GM23338 (cell line): ENCODE data around the gene ADGRD2. TPM values are rescaled to one million over a fixed set of nuclear protein-coding genes. Genes with fewer than 3 reads are reported as not detected.

Source experiments
- ATAC-seq: fragments of 200-7000 bp; cut with Tn5 transposase; 3 replicates; pipeline ENCODE4 v1.9.1; 2020
- DNase-seq: peaks from one replicate; pipeline ENCODE4 v3.0.0-alpha.2; 2015; ENCODE audit warnings: low spot score
- H2AFZ ChIP-seq: fragments of 200-600 bp; sonication (generic); 2 replicates; pipeline ENCODE4 v1.8.0; 2016; ENCODE audit warnings: antibody characterized with exemption, mild to moderate bottlenecking, moderate library complexity
- H3F3A ChIP-seq: fragments of 200-600 bp; sonication (generic); replicated peaks from 2 replicates; pipeline ENCODE4 v1.8.0; 2017; ENCODE audit warnings: antibody characterized with exemption, mixed run types, low read depth
- H3K27ac ChIP-seq: fragments of 200-600 bp; sonication (generic); 2 replicates; pipeline ENCODE4 v1.6.1; 2016; ENCODE audit warnings: low read depth
- H3K27me3 ChIP-seq: fragments of 200-600 bp; sonication (generic); 2 replicates; pipeline ENCODE4 v1.8.0; 2016; ENCODE audit warnings: mild to moderate bottlenecking, mixed run types, moderate library complexity; ENCODE audit not compliant: insufficient read depth
- H3K36me3 ChIP-seq: fragments of 200-600 bp; sonication (generic); 2 replicates; pipeline ENCODE4 v1.8.0; 2016; ENCODE audit warnings: mild to moderate bottlenecking; ENCODE audit not compliant: insufficient read depth
- H3K4me1 ChIP-seq: fragments of 200-600 bp; sonication (generic); 2 replicates; pipeline ENCODE4 v1.8.0; 2016; ENCODE audit warnings: mild to moderate bottlenecking, moderate library complexity; ENCODE audit not compliant: insufficient read depth
- H3K4me2 ChIP-seq: fragments of 200-600 bp; sonication (generic); 2 replicates; pipeline ENCODE4 v1.7.1; 2017; ENCODE audit warnings: mixed run types
- H3K4me3 ChIP-seq: fragments of 200-600 bp; sonication (generic); 2 replicates; pipeline ENCODE4 v1.6.1; 2016; ENCODE audit warnings: mixed run types
- H3K79me2 ChIP-seq: fragments of 200-600 bp; sonication (generic); replicated peaks from 2 replicates; pipeline ENCODE4 v1.8.0; 2017; ENCODE audit warnings: mild to moderate bottlenecking; ENCODE audit not compliant: insufficient read depth
- H3K9me2 ChIP-seq: fragments of 200-600 bp; sonication (generic); 2 replicates; pipeline ENCODE4 v1.8.0; 2017; ENCODE audit not compliant: insufficient read depth
- H4K20me1 ChIP-seq: fragments of 200-600 bp; sonication (generic); replicated peaks from 2 replicates; pipeline ENCODE4 v1.8.0; 2017; ENCODE audit warnings: mild to moderate bottlenecking; ENCODE audit not compliant: insufficient read depth
- H3K27ac Mint-ChIP-seq: 2 replicates; pipeline ENCODE4 v1.8.0; 2020; ENCODE audit warnings: inconsistent platforms, mild to moderate bottlenecking, moderate library complexity, mixed read lengths
- H3K27me3 Mint-ChIP-seq: 3 replicates; pipeline ENCODE4 v1.8.0; 2022; ENCODE audit warnings: low read depth, mild to moderate bottlenecking, moderate library complexity, mixed read lengths, inconsistent platforms; ENCODE audit not compliant: insufficient read depth, poor library complexity
- H3K36me3 Mint-ChIP-seq: 3 replicates; pipeline ENCODE4 v1.8.0; 2021; ENCODE audit warnings: low read depth, mild to moderate bottlenecking, inconsistent platforms, moderate library complexity, mixed read lengths
- H3K4me1 Mint-ChIP-seq: 3 replicates; pipeline ENCODE4 v1.8.0; 2020; ENCODE audit warnings: mild to moderate bottlenecking, inconsistent platforms, mixed read lengths
- H3K4me3 Mint-ChIP-seq: 3 replicates; pipeline ENCODE4 v1.8.0; 2021; ENCODE audit warnings: moderate library complexity, mild to moderate bottlenecking, inconsistent platforms, mixed read lengths
- H3K9me3 Mint-ChIP-seq: 3 replicates; pipeline ENCODE4 v1.8.0; 2020; ENCODE audit warnings: moderate library complexity, mild to moderate bottlenecking, inconsistent platforms, mixed read lengths
- ETS1 ChIP-seq: IDR thresholded peaks from 2 replicates; pipeline ENCODE4 v1.6.1; 2016; ENCODE audit warnings: antibody characterized with exemption
- EZH2 ChIP-seq: fragments of 200-600 bp; sonication (generic); IDR thresholded peaks from one replicate; pipeline ENCODE4 v1.8.0; 2017; ENCODE audit warnings: antibody characterized with exemption, mild to moderate bottlenecking, low read depth; ENCODE audit not compliant: unreplicated experiment
- EZH2phosphoT487 ChIP-seq: fragments of 200-600 bp; sonication (generic); IDR thresholded peaks from one replicate; pipeline ENCODE4 v1.8.1; 2018; ENCODE audit warnings: antibody characterized with exemption; ENCODE audit not compliant: unreplicated experiment
- NANOG ChIP-seq: IDR thresholded peaks from 2 replicates; pipeline ENCODE4 v1.6.1; 2016; ENCODE audit warnings: antibody characterized with exemption, borderline replicate concordance
- POLR2AphosphoS5 ChIP-seq: IDR thresholded peaks from 2 replicates; pipeline ENCODE4 v1.6.1; 2016; ENCODE audit warnings: antibody characterized with exemption, low read depth
- REST ChIP-seq: IDR thresholded peaks from one replicate; pipeline ENCODE4 v1.6.1; 2018; ENCODE audit warnings: antibody characterized with exemption; ENCODE audit not compliant: unreplicated experiment
- STAT1 ChIP-seq: IDR thresholded peaks from one replicate; pipeline ENCODE4 v1.6.1; 2016; ENCODE audit warnings: antibody characterized with exemption; ENCODE audit not compliant: unreplicated experiment
- ZNF114 ChIP-seq: fragments of 250-450 bp; sonication (Bioruptor Pico); IDR thresholded peaks from 2 replicates; pipeline ENCODE4 v1.5.0; 2020; ENCODE audit warnings: mild to moderate bottlenecking, moderate library complexity
- ZNF462 ChIP-seq: fragments of 250-450 bp; sonication (Bioruptor Pico); IDR thresholded peaks from 2 replicates; pipeline ENCODE4 v1.5.0; 2020; ENCODE audit warnings: mild to moderate bottlenecking, moderate library complexity
- polyA plus RNA-seq: library from polyadenylated mRNA; unstranded; fragments of >200 nt; fragmentation: Nextera tagmentation; extraction: Ambion mirVana; gene quantifications from 2 replicates; pipeline ENCODE4 v1.2.1, GENCODE V29; 2016
- total RNA-seq: library from RNA; depleted of rRNA; stranded (reverse); fragments of >200 nt; shearing (Covaris generic); gene quantifications from 2 replicates; pipeline ENCODE4 v1.2.3, GENCODE V29; 2014
- TF ChIP-seq, protein P1 (sequence below), 2 experiments: fragments of 200-600 bp in 1 of 2; sonication (generic) in 1 of 2; conservative IDR thresholded peaks; 2 replicates each; pipeline versions ENCODE4 v1.5.1 to v1.6.1; 2016 to 2017; ENCODE audit warnings: antibody characterized with exemption in 2 of 2, low read depth in 2 of 2, mild to moderate bottlenecking in 2 of 2, moderate library complexity in 1 of 2

Gene ADGRD2
- total and polyA plus RNA-seq, 2 experiments from 2014 or later: 0.45 to 0.78 TPM

DNA sequence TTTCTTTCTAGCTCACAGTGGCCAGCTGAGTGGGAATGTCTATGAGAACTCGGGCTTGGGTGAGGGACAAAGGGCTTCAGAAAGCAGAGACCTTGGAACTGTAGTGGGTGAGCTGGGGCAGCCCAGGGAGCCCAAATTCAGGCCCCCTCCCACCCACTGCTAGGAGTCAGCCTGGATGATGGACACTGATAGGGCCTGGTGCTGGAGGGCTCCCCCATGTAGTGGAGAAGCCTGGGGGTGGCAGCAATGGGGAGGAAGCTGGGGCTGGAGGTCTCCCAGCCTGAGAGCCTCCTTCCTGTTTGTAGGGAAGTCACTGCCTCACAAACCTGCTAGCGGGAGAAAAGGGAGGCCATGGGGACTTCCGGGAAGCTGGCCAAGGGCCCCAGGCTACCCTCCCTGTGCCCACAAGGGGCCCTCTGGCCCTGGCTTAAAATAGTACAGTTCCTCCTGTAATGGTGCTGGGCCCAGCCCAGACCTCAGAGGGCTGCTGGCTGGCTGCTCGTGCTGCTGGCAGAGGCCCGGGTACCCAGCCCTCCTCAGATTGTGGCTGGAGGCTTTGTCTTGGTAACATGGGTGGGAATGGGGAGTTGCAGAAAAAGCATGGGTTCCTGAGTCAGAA is 63.2 kb downstream of the ADGRD2 start (continued):
- TF ChIP-seq NANOG: no peak
- no peak for TF ChIP-seq EZH2
- TF ChIP-seq ETS1: no peak
- no peak for TF ChIP-seq STAT1

- H3K79me2 ChIP-seq: no peaks in the 10 kb centered on the region
- Mint-ChIP-seq H3K36me3 (peaks cover 11% of the 10 kb centered on the region), H3K4me1 (peaks cover 20% of the 10 kb centered on the region), H3K27me3 (peaks cover 36% of the 10 kb centered on the region), H3K4me3 (no peak overlapping the region), H3K9me3 (no peaks in the 10 kb centered on the region; the same call in 2 of the 3 replicates), H3K27ac (no peak overlapping the region)
- no peak overlapping the region for H3K4me3 ChIP-seq
- H3K9me2 ChIP-seq: no peaks in the 10 kb centered on the region; the same call in 1 of the 2 replicates
- H3K36me3 ChIP-seq: no peaks in the 10 kb centered on the region
- H3K4me2 ChIP-seq: no peak overlapping the region
- H3K27me3 ChIP-seq: no peaks in the 10 kb centered on the region
- H3F3A ChIP-seq: no peaks in the 10 kb centered on the region
- ATAC-seq (no peak), DNase-seq (no peak)
- H4K20me1 ChIP-seq: no peaks in the 10 kb centered on the region; the same call in 1 of the 2 replicates
- peaks cover 8% of the 10 kb centered on the region; the same call in 1 of the 2 replicates for H3K4me1 ChIP-seq
- no peak overlapping the region for H2AFZ ChIP-seq
- H3K27ac ChIP-seq: no peak overlapping the region
- TF ChIP-seq EZH2 (no peak), NANOG (no peak), POLR2AphosphoS5 (no peak), ZNF462 (CRISPR knock-in tag) (no peak), REST (no peak), ZNF114 (no peak), ETS1 (no peak), EZH2phosphoT487 (no peak)
- TF ChIP-seq, protein P1, sequence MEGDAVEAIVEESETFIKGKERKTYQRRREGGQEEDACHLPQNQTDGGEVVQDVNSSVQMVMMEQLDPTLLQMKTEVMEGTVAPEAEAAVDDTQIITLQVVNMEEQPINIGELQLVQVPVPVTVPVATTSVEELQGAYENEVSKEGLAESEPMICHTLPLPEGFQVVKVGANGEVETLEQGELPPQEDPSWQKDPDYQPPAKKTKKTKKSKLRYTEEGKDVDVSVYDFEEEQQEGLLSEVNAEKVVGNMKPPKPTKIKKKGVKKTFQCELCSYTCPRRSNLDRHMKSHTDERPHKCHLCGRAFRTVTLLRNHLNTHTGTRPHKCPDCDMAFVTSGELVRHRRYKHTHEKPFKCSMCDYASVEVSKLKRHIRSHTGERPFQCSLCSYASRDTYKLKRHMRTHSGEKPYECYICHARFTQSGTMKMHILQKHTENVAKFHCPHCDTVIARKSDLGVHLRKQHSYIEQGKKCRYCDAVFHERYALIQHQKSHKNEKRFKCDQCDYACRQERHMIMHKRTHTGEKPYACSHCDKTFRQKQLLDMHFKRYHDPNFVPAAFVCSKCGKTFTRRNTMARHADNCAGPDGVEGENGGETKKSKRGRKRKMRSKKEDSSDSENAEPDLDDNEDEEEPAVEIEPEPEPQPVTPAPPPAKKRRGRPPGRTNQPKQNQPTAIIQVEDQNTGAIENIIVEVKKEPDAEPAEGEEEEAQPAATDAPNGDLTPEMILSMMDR (conservative IDR thresholded peaks at IDR 0.05; ENCODE audit: low read depth in 2 of 2): no peak
Measured at GRCh38 chr9:124514125-124514524, 63.9 kb downstream of the ADGRD2 start.
